Activated CD4-positive, alpha-beta memory T cell treated with anti-CD3 and anti-CD28 coated beads for 36 hours (primary cell): ENCODE data around the gene LRRC58. TPM values are rescaled to one million over a fixed set of nuclear protein-coding genes. Genes with fewer than 3 reads are reported as not detected.
"Not testable (repeated sequence)": the region's sequence is repeated elsewhere in the genome, so short reads cannot be mapped to it uniquely, and the experiment has no call there.

Experiments used
- CTCF ChIA-PET: fragments of 350-600 bp; sonication (Branson Sonifier 250); formaldehyde crosslinking; loops from one replicate; lab custom pipeline; 2021; ENCODE audit warnings: antibody characterized with exemption, inconsistent platforms; lab: Charles Lee
- POLR2A ChIA-PET: fragments of 350-600 bp; sonication (Branson Sonifier 250); formaldehyde crosslinking; loops from one replicate; lab custom pipeline; 2021; ENCODE audit warnings: antibody characterized with exemption; lab: Charles Lee
- DNase-seq: peaks from one replicate; pipeline ENCODE4 v3.0.0-alpha.2; 2020
- H3K27ac Mint-ChIP-seq: one replicate; pipeline ENCODE4 v1.8.0; 2021; ENCODE audit warnings: mixed read lengths
- H3K27me3 Mint-ChIP-seq: one replicate; pipeline ENCODE4 v1.8.0; 2021; ENCODE audit warnings: mixed read lengths
- H3K36me3 Mint-ChIP-seq: one replicate; pipeline ENCODE4 v1.8.0; 2021; ENCODE audit warnings: mixed read lengths
- H3K4me1 Mint-ChIP-seq: one replicate; pipeline ENCODE4 v1.8.0; 2021; ENCODE audit warnings: low read depth, mixed read lengths
- H3K4me3 Mint-ChIP-seq: one replicate; pipeline ENCODE4 v1.8.0; 2021; ENCODE audit warnings: mild to moderate bottlenecking, mixed read lengths
- H3K9me3 Mint-ChIP-seq: one replicate; pipeline ENCODE4 v1.8.0; 2021; ENCODE audit warnings: mixed read lengths
- intact Hi-C: fragments of 100-400 bp; cut with micrococcal nuclease; formaldehyde crosslinking; loops from one replicate; pipeline ENCODE4 v1.15.1; 2023
- total RNA-seq, 2 experiments: library from RNA; stranded (reverse); gene quantifications; one replicate each; pipeline ENCODE4 v1.2.3, GENCODE V29; 2021

LRRC58 gene
- total RNA-seq, 2 experiments from 2014 or later = 16.2 to 16.9 TPM

GRCh38 chr3:120298996-120299395 lies 50.2 kb downstream of the LRRC58 start:
- POLR2A ChIA-PET = no interaction called here
- Mint-ChIP-seq H3K27ac (no peak overlapping the region), H3K4me3 (no peak overlapping the region), H3K27me3 (peaks cover 3% of the 10 kb centered on the region), H3K9me3 (peaks cover 4% of the 10 kb centered on the region), H3K36me3 (no peaks in the 10 kb centered on the region), H3K4me1 (no peaks in the 10 kb centered on the region)
- CTCF ChIA-PET = no interaction called here
- DNase-seq = no peak
- intact Hi-C loops = no loop called here

- H3K27ac Mint-ChIP-seq, DNase-seq, H3K4me3 Mint-ChIP-seq, H3K4me1 Mint-ChIP-seq, intact Hi-C loops, H3K36me3 Mint-ChIP-seq, POLR2A ChIA-PET: not testable (repeated sequence)
- CTCF ChIA-PET = interaction anchor here (0.6 kb wide), 1 partner anchor 373 kb away, joined by 3 read pairs; no protein-coding TSS in a partner anchor
- Mint-ChIP-seq H3K9me3 (peaks cover 20% of the 10 kb centered on the region), H3K27me3 (peaks cover 17% of the 10 kb centered on the region)
These were observed 57.6 kb downstream of the LRRC58 start for GRCh38 chr3:120291552-120291951.

- Mint-ChIP-seq H3K36me3 (peaks cover 5% of the 10 kb centered on the region), H3K9me3 (peaks cover 20% of the 10 kb centered on the region), H3K4me1 (peaks cover 2% of the 10 kb centered on the region), H3K27ac (no peak overlapping the region), H3K27me3 (peaks cover 28% of the 10 kb centered on the region), H3K4me3 (no peak overlapping the region)
- POLR2A ChIA-PET = no interaction called here
- intact Hi-C loops = no loop called here
- DNase-seq = no peak
- CTCF ChIA-PET = no interaction called here
These were observed 59.5 kb downstream of the LRRC58 start for GRCh38 chr3:120289636-120290035.

GRCh38 chr3:120286465-120286864 lies 62.7 kb downstream of the LRRC58 start:
- Mint-ChIP-seq H3K27me3 (peaks cover 41% of the 10 kb centered on the region), H3K4me1 (peaks cover 3% of the 10 kb centered on the region), H3K36me3 (peaks cover 2% of the 10 kb centered on the region), H3K9me3 (no peaks in the 10 kb centered on the region), H3K27ac (no peak overlapping the region), H3K4me3 (no peak overlapping the region)
- DNase-seq = no peak
- POLR2A ChIA-PET = no interaction called here
- intact Hi-C loops = no loop called here
- CTCF ChIA-PET = no interaction called here

GRCh38 chr3:120285508-120285841 lies 63.7 kb downstream of the LRRC58 start:
- no peaks in the 10 kb centered on the region for H3K36me3 Mint-ChIP-seq
- ChIA-PET CTCF (interaction anchor here (1.0 kb wide), 1 partner anchor 132 kb away, joined by 5 read pairs; no protein-coding TSS in a partner anchor), POLR2A (no interaction called here)
- DNase-seq = no peak
- intact Hi-C loops = no loop called here
- H3K27ac Mint-ChIP-seq = no peak overlapping the region
- H3K4me1 Mint-ChIP-seq = peaks cover 3% of the 10 kb centered on the region
- no peaks in the 10 kb centered on the region for H3K9me3 Mint-ChIP-seq
- no peak overlapping the region for H3K4me3 Mint-ChIP-seq
- H3K27me3 Mint-ChIP-seq = peaks cover 41% of the 10 kb centered on the region

- ChIA-PET CTCF (interaction anchor here (1.0 kb wide), 1 partner anchor 133 kb away, joined by 5 read pairs; no protein-coding TSS in a partner anchor), POLR2A (no interaction called here)
- no peaks in the 10 kb centered on the region for H3K36me3 Mint-ChIP-seq
- no peak within 1 kb of the TSS for H3K27ac Mint-ChIP-seq
- peaks cover 41% of the 10 kb centered on the region for H3K27me3 Mint-ChIP-seq
- no peaks in the 10 kb centered on the region for H3K9me3 Mint-ChIP-seq
- DNase-seq = peak; percentile 11
- H3K4me3 Mint-ChIP-seq = peak within 1 kb of the TSS; percentile 7
- intact Hi-C loops = no loop called here
- H3K4me1 Mint-ChIP-seq = peaks cover 3% of the 10 kb centered on the region
These were observed 64.2 kb downstream of the LRRC58 start, which contains the start of gene GPR156 for GRCh38 chr3:120284747-120285507. Gene GPR156 (minus strand): TSS chr3:120285222. CDS start chr3:120244098, 41,124 bp downstream.

- ChIA-PET POLR2A (no interaction called here), CTCF (no interaction called here)
- intact Hi-C loops = no loop called here
- no peak for DNase-seq
- H3K4me3 Mint-ChIP-seq = no peak overlapping the region
- H3K4me1 Mint-ChIP-seq = peaks cover 3% of the 10 kb centered on the region
- no peak overlapping the region for H3K27ac Mint-ChIP-seq
- H3K36me3 Mint-ChIP-seq = no peaks in the 10 kb centered on the region
- H3K9me3 Mint-ChIP-seq = no peaks in the 10 kb centered on the region
- peaks cover 40% of the 10 kb centered on the region for H3K27me3 Mint-ChIP-seq
These were observed 67.9 kb downstream of the LRRC58 start for GRCh38 chr3:120281261-120281660.

GRCh38 chr3:120280566-120280965 lies 68.6 kb downstream of the LRRC58 start:
- Mint-ChIP-seq H3K4me1 (peaks cover 3% of the 10 kb centered on the region), H3K4me3 (no peak overlapping the region), H3K27ac (no peak overlapping the region), H3K9me3 (no peaks in the 10 kb centered on the region), H3K27me3 (peaks cover 36% of the 10 kb centered on the region), H3K36me3 (no peaks in the 10 kb centered on the region)
- intact Hi-C loops = no loop called here
- ChIA-PET CTCF (no interaction called here), POLR2A (no interaction called here)
- DNase-seq = no peak

GRCh38 chr3:120280026-120280425 lies 69.1 kb downstream of the LRRC58 start:
- no peaks in the 10 kb centered on the region for H3K9me3 Mint-ChIP-seq
- H3K27ac Mint-ChIP-seq = no peak overlapping the region
- peaks cover 34% of the 10 kb centered on the region for H3K27me3 Mint-ChIP-seq
- no peaks in the 10 kb centered on the region for H3K36me3 Mint-ChIP-seq
- intact Hi-C loops = no loop called here
- DNase-seq = no peak
- peaks cover 3% of the 10 kb centered on the region for H3K4me1 Mint-ChIP-seq
- no peak overlapping the region for H3K4me3 Mint-ChIP-seq
- CTCF ChIA-PET = no interaction called here
- POLR2A ChIA-PET = no interaction called here

- ChIA-PET POLR2A (no interaction called here), CTCF (no interaction called here)
- no peak overlapping the region for H3K4me3 Mint-ChIP-seq
- no peaks in the 10 kb centered on the region for H3K36me3 Mint-ChIP-seq
- no peak for DNase-seq
- H3K9me3 Mint-ChIP-seq = no peaks in the 10 kb centered on the region
- peaks cover 17% of the 10 kb centered on the region for H3K27me3 Mint-ChIP-seq
- H3K4me1 Mint-ChIP-seq = no peaks in the 10 kb centered on the region
- intact Hi-C loops = no loop called here
- H3K27ac Mint-ChIP-seq = no peak overlapping the region
These were observed 72.4 kb downstream of the LRRC58 start for GRCh38 chr3:120276767-120277166.

GRCh38 chr3:120275618-120276017 lies 73.5 kb downstream of the LRRC58 start:
- Mint-ChIP-seq H3K4me1 (no peaks in the 10 kb centered on the region), H3K9me3 (no peaks in the 10 kb centered on the region), H3K27ac (no peak overlapping the region), H3K36me3 (no peaks in the 10 kb centered on the region), H3K4me3 (no peak overlapping the region), H3K27me3 (peaks cover 12% of the 10 kb centered on the region)
- ChIA-PET POLR2A (no interaction called here), CTCF (no interaction called here)
- intact Hi-C loops = no loop called here
- no peak for DNase-seq

GRCh38 chr3:120274739-120275167 lies 74.4 kb downstream of the LRRC58 start:
- H3K9me3 Mint-ChIP-seq = no peaks in the 10 kb centered on the region
- H3K36me3 Mint-ChIP-seq = no peaks in the 10 kb centered on the region
- intact Hi-C loops = no loop called here
- H3K4me1 Mint-ChIP-seq = no peaks in the 10 kb centered on the region
- no peak overlapping the region for H3K27ac Mint-ChIP-seq
- H3K27me3 Mint-ChIP-seq = peaks cover 12% of the 10 kb centered on the region
- CTCF ChIA-PET = interaction anchor here (1.3 kb wide), 1 partner anchor 142 kb away, joined by 3 read pairs; no protein-coding TSS in a partner anchor
- no peak overlapping the region for H3K4me3 Mint-ChIP-seq
- POLR2A ChIA-PET = no interaction called here
- no peak for DNase-seq
